Measurements from ENCODE around the gene ARMC2.

DNA sequence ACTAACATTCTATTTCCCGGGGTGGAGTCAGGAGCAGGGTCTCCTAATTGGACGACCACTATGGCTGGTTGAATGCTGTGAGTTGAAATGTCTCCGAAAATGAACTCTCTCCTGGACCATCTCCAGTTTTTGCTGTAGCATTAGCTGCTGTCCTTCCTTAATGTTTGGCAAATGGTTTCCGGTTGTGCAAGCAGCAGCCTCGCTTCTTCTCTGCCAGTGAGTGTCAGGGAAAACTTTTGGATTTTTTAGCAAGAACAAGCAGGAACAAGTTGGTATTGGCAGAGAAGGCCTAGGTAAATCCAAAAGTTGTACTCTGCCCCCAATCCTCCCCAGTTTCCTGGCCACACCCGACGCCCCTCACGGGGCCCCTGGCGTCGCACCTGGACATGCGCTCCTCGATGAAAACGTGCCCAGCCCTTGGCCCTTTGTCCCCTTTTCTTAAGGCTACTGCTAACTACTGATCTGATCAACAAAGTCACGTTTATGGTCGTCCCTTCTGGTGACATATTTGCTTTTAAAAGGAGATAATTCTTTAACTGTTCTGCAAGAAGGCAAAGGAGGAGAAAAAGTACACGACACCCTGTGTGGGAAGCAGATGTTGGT is 103.2 kb downstream of the ARMC2 start:
- TF ChIP-seq, protein P1, sequence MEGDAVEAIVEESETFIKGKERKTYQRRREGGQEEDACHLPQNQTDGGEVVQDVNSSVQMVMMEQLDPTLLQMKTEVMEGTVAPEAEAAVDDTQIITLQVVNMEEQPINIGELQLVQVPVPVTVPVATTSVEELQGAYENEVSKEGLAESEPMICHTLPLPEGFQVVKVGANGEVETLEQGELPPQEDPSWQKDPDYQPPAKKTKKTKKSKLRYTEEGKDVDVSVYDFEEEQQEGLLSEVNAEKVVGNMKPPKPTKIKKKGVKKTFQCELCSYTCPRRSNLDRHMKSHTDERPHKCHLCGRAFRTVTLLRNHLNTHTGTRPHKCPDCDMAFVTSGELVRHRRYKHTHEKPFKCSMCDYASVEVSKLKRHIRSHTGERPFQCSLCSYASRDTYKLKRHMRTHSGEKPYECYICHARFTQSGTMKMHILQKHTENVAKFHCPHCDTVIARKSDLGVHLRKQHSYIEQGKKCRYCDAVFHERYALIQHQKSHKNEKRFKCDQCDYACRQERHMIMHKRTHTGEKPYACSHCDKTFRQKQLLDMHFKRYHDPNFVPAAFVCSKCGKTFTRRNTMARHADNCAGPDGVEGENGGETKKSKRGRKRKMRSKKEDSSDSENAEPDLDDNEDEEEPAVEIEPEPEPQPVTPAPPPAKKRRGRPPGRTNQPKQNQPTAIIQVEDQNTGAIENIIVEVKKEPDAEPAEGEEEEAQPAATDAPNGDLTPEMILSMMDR (IDR thresholded peaks at IDR 0.05; ENCODE audit: insufficient read depth, low read length, poor library complexity, severe bottlenecking), result no peak
- TF ChIP-seq EZH2phosphoT487 (conservative IDR thresholded peaks at IDR 0.05; ENCODE audit: low read length), result no peak
